ENCODE results near the gene ZNF423.

ZNF423 gene

GRCh38 chr16:49502136-49502881 lies 353.6 kb downstream of the ZNF423 start:
- in situ Hi-C loops (cut with MboI; ENCODE audit: low sequenced_read_pairs), result no loop called here

DNA sequence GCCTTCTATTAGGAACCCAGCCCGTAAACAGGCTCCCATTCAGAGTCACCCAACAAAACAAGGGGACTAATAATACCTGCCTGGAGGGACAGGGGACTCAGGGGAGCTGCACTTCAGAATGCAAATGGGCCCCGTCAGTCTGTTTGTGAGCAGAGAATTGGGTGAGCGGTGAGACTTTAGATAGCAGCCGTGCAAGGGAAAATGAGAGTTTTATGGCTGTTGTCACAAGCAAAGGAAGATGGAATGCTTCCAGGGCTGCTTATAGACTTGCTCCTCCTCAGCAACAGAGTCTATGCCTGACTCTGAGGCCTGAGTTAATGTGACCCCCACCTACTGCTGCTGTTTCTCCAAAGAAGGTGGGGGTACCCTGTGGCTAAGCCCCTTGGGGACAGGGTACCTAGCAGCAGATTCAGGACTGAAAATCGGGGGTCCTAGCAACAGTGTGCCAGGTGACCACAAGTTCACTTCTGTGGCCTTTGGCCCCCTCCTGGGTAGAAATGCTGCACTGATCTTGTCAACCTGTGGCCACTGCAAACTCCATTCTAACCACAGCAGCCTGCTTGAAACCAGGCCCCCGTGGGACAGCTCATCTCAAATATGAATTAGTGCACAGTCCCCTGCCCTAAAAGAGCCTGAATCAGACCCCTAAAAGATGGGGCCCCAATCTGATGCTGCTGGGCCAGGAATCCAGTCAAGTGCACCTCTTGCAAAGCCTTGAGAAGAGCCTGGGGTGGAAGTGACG lies 355.9 kb downstream of the ZNF423 start:
- in situ Hi-C loops (cut with MboI; ENCODE audit: low sequenced_read_pairs), result no loop called here

- in situ Hi-C loops (cut with MboI; ENCODE audit: low sequenced_read_pairs), result no loop called here
Measured at GRCh38 chr16:49499414-49499785, 356.5 kb downstream of the ZNF423 start.

GRCh38 chr16:49498666-49499413 lies 357.1 kb downstream of the ZNF423 start:
- in situ Hi-C loops (cut with MboI; ENCODE audit: low sequenced_read_pairs), result no loop called here

DNA sequence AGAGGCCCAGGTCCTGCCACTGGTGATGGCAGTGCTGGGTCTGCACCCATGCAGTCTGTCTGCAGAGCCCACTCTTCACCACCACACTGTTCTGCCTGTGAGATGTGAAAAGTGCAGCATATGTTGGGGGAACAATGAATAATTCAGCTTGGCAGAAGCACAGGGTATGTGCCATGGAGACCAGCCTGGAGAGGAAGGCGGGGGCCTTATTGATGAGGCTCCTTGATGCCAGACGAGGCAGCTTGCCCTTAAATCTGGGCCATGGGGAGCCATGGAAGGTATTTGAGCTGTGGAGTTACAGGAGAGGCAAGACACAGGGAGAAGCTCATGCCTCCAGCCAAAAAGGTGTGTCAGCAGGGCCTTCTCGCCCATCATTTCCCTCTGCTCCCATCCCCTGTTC lies 357.6 kb downstream of the ZNF423 start:
- in situ Hi-C loops (cut with MboI; ENCODE audit: low sequenced_read_pairs), result no loop called here

- in situ Hi-C loops (cut with MboI; ENCODE audit: low sequenced_read_pairs), result no loop called here
Measured at GRCh38 chr16:49497466-49497865, 358.4 kb downstream of the ZNF423 start.

DNA sequence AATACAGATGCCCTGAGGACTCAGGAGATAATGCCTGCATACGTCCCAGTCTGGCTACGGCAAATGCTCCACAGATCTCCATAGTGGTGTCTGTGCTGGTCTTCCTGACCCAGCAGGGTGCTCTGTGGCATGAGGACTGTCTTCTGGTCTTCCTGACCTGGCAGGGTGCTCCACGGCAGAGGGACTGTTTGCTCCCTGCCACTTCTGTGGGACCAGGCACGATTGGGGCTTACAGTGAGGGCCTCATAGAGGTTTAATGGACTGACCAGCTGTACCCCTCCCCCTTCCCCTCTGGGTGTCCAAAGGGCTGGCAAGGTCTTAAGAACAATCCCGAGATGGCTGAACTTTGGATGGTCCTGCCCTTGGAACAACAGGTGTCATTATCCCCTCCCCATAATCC lies 359.3 kb downstream of the ZNF423 start:
- in situ Hi-C loops (cut with MboI; ENCODE audit: low sequenced_read_pairs), result no loop called here

- in situ Hi-C loops (cut with MboI; ENCODE audit: low sequenced_read_pairs), result no loop called here
Measured at GRCh38 chr16:49495596-49496355, 360.1 kb downstream of the ZNF423 start.

GRCh38 chr16:49494891-49495566 lies 360.9 kb downstream of the ZNF423 start:
- in situ Hi-C loops (cut with MboI; ENCODE audit: low sequenced_read_pairs), result no loop called here

DNA sequence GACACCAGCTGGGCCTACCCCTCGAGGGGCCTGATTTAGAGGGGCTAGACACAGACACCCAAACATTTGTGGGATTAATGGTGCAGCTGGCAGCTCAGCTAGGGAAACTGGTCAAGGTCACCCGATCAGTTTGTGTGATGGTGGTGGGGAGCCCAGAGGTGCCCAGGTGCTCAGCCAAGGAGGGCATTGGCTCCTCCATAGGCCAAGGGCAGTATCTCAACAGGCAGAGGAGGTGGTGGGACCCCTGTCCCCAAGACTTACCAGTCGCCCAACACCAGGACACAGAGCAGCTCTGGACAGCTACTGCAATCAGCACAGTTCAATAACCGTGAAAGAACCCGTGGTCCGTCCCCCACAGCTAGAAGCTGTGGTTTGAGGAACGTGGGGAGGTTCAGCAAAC lies 361.4 kb downstream of the ZNF423 start:
- in situ Hi-C loops (cut with MboI; ENCODE audit: low sequenced_read_pairs), result no loop called here

- in situ Hi-C loops (cut with MboI; ENCODE audit: low sequenced_read_pairs), result no loop called here
Measured at GRCh38 chr16:49493836-49494235, 362.1 kb downstream of the ZNF423 start.

- in situ Hi-C loops (cut with MboI; ENCODE audit: low sequenced_read_pairs), result no loop called here
Measured at GRCh38 chr16:49492896-49493626, 362.9 kb downstream of the ZNF423 start.

DNA sequence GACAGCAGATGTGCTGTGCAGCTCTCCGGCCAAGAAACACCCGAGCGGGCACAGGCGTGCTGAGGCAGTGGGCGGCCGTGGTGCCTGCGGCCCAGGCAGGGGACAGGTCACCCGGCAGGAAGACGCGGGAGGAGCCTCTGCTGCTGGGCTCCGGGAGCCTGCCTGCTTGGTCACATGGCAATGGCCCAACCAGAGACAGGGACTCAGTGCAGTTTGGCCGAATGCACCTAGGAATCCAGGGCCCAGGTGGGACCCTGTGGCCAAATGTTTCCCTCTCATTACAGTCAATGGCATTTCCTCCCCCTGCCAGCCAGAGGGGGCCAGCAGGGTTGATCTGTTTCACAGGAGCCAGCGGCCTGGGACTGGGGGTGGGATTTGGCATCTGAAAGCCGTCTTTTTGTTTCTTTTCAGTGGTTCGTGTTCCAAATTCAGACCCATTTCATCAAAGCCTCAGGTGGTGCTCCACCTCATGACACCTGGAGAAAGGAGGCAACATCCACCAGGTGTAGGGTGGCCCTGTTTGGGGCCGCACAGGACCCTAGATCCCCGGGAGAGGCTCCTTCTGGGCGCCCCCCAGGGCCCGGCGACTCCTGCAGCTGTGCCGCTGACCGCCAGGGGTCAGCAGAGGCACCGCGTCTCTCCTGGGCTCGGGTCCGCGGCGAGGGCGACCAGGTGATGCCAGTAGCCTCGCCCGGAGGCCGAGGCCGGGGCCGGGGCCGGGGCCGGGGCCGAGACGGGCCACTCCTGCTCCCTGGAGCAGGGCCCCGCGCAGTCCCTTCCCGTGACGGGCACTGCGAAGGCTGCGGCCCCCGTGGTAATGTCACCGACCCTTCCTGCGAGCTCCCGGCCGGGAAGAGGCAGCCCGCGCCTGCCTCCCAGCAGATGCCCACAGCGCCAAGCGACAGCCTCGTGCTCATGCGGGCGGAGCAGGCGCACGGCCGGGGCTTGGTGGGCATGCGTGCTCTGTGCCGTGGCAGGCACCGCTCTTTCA lies 363.8 kb downstream of the ZNF423 start:
- in situ Hi-C loops (cut with MboI; ENCODE audit: low sequenced_read_pairs), result no loop called here

DNA sequence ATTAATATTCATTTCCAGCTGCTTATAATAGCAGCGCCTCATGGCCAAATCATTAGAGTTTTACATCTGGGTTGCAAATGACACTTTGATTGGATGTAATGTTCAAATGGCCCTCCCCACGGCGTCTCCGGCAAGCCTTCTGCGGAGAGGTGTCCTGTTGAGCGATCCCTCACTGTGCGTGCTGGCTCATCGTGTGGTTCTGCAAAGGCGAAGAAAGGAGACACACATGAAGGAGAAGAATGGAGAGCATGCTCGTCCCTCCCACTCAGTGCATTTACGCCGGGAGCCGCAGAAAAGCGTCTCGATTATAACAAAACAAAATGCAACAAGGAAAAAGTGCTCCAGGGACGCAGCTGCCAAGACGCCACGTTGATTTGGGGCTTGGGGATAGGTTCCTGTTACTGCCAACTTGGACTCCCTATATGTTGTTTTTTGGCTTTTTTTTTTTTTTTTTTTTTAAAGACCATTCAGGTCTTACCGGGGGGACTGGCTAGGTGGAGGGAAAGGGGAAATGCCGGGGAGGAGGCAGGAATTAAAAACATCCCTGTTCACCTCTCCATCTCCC lies 364.7 kb downstream of the ZNF423 start:
- in situ Hi-C loops (cut with MboI; ENCODE audit: low sequenced_read_pairs), result no loop called here

DNA sequence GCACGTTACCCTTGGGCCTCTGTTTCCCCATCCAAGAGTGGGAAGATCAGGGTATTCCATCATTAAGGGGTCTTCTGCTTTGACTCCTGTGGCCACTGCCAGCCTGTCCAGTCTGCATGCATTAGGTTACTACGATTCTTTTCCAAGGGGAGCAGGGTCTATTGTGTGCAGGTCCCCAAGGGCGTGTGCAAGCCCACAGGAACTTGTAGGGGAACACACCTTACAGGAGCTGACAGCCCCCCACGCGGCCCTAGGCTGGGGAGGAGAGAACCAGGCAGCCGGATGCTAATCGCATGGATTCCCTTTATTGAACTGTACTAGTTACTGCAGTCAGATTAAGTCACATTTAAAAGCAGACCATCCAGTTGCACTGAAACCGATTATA lies 365.6 kb downstream of the ZNF423 start:
- in situ Hi-C loops (cut with MboI; ENCODE audit: low sequenced_read_pairs), result no loop called here

- in situ Hi-C loops (cut with MboI; ENCODE audit: low sequenced_read_pairs), result no loop called here
Measured at GRCh38 chr16:49489686-49490320, 366.1 kb downstream of the ZNF423 start.

- in situ Hi-C loops (cut with MboI; ENCODE audit: low sequenced_read_pairs), result no loop called here
Measured at GRCh38 chr16:49488740-49489525, 367.0 kb downstream of the ZNF423 start.

Data from HL-60/S4 (cell line).